ENCODE results near the gene MED22.
"Not testable (repeated sequence)": the region's sequence is repeated elsewhere in the genome, so short reads cannot be mapped to it uniquely, and the experiment has no call there.

Gene MED22

GRCh38 chr9:133347985-133348717 lies at the start of gene MED22, which contains the start of gene RPL7A:
Gene MED22 (minus strand): TSS chr9:133348131. CDS start chr9:133346662, 1,469 bp downstream.
Gene RPL7A (plus strand): TSS chr9:133348218. CDS start chr9:133348244, 26 bp downstream.
- peak; percentile 77 for DNase-seq

DNA sequence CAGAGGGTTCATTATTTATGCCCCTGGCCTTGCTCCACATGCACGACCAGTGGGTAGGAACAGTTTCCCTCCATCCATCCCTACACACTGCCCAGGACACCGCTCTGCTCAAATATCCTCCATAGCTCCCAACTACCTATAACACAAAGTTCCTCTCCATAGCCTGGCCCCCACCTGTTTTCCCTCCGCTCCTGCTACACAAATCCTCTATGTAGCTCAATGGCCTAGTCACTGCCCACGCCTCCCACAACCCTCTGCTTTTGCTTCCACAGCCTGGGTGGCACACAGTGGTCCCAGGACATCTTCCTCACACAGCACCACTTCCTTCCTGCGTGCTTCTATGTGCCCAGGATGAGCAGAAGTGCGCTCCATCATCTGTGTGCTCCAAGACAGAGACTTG lies 49.4 kb upstream of the MED22 start:
- DNase-seq = no peak

DNA sequence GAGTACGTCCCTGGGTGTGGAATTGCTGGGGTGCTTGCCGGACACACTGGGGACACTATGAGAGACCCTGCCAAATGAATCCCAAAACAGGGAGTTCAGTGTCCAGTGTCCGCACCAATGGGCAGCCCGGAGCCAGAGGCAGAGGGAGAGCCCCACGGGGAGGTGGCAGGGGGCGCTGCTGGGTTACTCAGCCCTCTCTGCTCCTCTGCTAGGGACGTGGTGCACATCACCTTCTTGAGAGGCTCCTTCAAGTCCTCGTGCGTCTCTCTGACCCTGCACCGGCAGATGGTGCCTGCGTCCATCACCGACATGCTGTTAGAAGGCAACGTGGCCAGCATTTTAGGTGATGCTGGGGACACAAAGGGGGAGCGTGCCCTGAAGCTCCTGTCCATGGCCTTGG lies 49.0 kb upstream of the MED22 start:
- no peak for DNase-seq

DNA sequence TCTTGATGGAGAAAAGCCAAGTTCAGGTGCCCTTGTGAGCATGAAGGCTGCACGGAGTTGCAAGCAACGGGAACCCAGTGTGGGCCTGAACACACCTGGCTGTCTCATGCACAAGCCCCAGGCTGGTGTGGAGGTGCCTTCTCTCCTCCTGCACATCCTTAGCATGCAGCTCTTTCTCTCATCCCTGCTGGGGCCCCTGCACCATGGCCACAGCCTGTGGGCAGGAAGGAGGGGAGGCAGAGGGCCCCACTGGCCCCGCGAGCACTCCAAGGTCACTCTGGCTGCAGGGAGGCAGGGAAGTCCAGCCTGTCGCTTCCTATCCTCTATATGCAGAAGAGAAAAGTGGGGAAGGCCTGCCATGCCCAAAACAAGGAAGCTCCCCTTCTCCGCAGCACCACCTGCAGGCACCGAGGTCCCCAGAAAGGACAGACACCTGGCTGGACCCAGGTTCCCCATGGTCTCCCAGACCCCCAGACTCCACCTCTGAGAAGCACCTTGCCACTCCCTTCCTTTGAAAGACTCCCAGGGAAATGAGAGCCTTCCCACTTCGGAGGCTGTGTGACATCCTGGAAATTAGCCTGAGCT lies 46.8 kb upstream of the MED22 start:
- DNase-seq = no peak

- no peak for DNase-seq
Observed at GRCh38 chr9:133393399-133393798, 45.5 kb upstream of the MED22 start.

DNA sequence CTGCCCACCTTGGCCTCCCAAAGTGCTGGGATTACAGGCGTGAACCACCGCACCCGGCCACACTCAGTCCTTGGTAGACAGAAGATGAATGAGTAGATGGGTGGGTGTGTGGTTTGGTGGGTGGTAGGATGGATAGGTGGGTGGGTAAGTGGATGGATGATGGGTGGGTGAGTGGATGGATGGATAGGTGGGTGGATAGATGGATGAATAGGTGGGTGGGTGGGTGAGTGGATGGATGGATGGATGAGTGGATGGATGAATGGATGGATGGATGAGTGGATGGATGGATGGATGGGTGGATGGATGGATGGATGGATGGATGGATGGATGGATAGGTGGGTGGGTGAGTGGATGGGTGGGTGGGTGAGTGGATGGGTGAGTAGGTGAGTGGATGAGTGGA lies 44.4 kb upstream of the MED22 start:
- not testable (repeated sequence) for DNase-seq

- DNase-seq = not testable (repeated sequence)
Observed at GRCh38 chr9:133391449-133391848, 43.5 kb upstream of the MED22 start.

GRCh38 chr9:133390713-133391112 lies 42.8 kb upstream of the MED22 start:
- DNase-seq = no peak

DNA sequence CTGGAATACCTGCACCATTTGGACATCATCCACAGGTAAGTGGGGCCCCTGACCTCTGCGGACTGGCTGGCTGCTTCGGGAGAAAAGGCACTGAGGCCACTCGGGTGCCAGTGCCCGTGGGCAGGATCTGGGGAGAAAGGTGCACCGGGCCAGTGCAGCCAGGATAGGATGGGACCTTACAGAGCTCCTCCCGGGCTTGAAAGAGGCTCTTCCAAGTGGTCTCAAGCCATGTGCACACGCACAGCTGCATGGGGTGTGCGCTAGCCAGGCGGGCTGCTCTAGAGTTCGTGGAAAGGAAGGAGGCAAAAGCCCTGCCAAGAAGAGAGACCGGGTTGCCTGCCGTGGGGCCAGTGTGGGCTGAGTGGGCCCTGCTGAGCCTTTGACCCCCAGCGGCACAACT lies 41.6 kb upstream of the MED22 start:
- no peak for DNase-seq

- no peak for DNase-seq
Observed at GRCh38 chr9:133389025-133389557, 41.2 kb upstream of the MED22 start.

DNA sequence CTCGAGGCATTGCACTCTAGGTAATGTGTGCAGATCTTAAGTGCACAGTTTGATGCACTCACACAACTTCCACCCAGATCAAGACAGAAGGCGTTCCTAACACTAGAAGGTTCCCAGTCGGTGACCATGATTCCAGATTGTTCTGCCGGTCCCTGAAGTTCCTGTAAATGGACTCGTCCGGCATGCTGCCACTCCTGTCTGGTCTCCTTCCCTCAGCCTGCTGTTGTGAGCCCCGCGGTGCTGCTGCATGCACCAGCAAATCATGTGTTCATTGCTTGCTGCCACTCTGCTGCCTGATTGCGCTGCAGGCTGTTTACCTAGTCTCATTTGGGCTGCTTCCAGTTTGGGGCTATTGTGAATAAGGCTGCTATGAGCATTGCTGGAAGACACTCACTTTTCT lies 39.7 kb upstream of the MED22 start:
- DNase-seq = no peak

GRCh38 chr9:133386338-133386737 lies 38.4 kb upstream of the MED22 start:
- no peak for DNase-seq

GRCh38 chr9:133385452-133385851 lies 37.5 kb upstream of the MED22 start:
- DNase-seq = no peak

DNA sequence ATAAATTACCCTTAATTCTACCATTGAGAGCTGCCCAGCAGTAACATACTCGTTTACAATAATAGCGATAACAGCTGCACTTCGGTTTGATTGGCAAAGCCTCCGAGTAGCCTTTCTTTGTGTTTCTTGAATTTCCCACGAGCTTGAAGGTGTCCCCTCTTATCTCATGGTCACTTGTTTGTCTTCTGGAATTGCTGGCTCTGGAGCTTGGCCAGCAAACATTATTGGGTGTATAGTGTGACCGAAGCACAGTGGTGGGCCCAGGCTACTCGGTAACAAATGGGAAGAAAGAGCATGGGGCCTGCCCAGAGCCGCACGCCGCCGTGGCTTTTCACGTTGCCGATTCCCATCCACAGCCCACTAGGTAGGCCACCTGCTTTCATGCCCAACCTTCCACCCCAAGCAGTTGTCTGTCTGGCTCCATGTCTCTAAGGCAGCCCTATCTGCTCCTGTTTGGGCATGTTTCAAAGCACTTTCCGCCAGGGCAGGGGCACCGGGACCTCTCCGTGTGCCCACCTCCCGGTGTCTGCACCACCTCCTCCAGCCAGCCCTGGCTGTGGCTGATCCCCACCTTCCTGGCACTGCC lies 36.9 kb upstream of the MED22 start:
- peak; percentile 39 for DNase-seq

GRCh38 chr9:133383438-133383837 lies 35.5 kb upstream of the MED22 start:
- DNase-seq = no peak

DNA sequence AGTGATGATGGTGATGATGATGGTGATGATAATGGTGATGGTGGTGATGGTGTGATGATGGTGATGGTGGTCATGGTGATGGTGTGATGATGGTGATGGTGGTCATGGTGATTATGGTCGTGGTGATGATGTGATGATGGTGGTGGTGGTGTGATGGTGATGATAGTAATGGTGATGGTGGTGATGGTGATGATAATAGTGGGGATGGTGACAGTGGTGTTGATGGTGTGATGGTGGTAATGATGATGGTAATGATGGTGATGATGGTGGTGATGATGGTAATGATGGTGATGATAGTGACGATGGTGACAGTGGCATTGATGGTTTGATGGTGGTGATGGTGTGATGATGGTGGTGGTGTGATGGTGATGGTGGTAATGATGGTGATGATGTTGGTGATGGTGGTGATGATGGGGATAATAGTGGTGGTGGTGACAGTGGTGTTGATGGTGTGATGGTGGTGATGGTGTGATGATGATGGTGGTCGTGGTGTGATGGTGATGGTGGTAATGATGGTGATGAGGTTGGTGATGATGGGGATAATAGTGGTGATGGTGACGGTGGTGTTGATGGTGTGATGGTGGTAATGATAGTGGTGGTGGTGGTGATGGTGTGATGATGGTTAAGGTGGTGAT lies 34.7 kb upstream of the MED22 start:
- DNase-seq = no peak

- DNase-seq = no peak
Observed at GRCh38 chr9:133380734-133381133, 32.8 kb upstream of the MED22 start.

DNA sequence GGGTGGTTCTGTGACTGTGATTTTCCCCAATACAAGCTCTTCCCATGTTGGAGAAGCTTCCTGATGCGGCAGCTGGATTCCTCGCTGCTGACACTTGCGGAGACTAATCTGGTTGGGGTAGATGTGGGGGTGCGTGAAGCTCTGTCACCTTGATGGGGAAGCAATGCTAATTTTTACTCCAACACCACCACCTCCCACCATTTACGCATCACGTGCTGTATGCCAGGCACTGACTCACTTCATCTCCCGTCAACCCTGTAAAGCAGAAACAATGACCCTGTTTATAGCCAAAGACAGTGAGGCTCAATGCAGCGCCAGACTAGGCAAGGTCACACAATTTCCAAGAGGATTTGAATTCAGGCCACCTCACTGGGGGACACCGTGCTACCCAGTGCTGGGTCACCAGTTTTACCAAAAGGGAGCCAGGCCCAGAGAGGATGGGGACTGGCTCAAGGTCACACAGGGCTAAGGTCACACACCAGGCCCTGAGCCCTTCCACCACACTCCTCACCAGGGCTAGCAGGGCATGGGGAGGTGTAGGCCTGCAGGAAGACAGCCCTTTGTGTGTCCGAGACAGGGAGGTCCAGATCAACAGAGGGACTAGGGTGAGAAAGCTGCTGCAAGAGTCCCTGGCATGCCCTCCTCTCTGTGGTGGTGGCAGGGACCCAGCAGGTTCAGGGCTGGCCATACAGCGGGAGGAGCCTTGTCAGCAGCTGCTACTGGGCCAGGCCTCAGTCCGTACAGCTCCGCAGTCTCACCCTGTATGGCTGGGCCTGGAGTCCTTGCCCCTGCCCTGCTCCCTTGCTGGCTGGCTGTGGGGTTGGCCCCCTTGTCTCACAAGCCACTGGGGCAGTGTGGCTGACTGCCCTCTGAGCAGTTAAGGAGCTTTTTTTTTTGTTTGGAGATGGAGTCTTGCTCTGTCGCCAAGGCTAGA lies 31.5 kb upstream of the MED22 start:
- no peak for DNase-seq

DNA sequence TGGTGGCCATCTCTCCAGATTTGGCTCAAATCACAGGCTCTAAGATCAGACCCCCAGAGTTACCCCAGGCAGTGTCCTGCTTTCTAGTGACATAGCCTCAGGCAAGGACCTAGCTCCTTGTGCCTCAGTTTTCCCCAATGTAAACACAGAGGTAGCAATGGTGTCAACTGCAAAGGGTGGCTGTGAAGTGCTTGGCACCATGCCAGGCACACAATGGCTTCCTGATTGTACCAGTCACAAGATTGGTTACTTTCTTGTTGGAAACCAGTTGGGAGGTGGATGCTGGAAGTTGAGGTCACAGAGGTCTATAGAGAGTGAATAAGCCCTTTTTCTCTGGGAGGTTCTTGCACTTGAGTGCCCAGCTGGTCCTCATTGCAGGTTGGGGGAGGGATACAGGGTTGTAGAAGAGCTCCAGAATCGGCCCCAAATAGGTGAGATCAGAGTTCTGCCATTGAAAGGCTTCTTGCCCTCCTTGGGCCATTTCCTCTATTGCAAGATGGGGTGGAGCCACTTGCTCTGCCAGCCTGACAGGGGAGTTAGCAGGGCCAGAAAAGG lies 30.6 kb upstream of the MED22 start:
- no peak for DNase-seq

GRCh38 chr9:133377721-133378216 lies 29.8 kb upstream of the MED22 start:
- no peak for DNase-seq

DNA sequence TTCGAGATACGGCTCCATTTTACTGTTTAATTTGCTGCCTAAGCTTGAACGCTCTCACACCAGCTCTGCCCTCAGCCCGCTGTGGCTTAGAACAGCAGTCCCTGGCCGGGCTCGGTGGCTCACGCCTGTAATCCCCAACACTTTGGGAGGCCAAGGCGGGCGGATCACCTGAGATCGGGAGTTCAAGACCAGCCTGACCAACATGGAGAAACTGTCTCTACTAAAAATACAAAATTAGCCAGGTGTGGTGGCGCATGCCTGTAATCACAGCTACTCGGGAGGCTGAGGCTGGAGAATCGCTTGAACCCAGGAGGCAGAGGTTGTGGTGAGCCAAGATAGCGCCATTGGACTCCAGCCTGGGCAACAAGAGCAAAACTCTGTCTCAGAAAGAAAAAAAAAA lies 29.3 kb upstream of the MED22 start:
- not testable (repeated sequence) for DNase-seq
